Sigmoid colon (tissue), 7 donors: ENCODE data around the gene TOLLIP. TPM values are rescaled to one million over a fixed set of nuclear protein-coding genes. Genes with fewer than 3 reads are reported as not detected.

ENCODE experiments used
- DNase-seq: peaks from one replicate; pipeline ENCODE4 v3.0.0-alpha.2; 2019
- H3K27ac ChIP-seq, 4 donors: fragments of 200-600 bp; sonication (generic); one replicate each; pipeline ENCODE4 v1.5.1; 2016 to 2019; ENCODE audit warnings: mild to moderate bottlenecking in 1 of 4
- H3K27me3 ChIP-seq, 3 donors: fragments of 200-600 bp; sonication (generic); one replicate each; pipeline ENCODE4 v1.5.1; 2019; ENCODE audit warnings: mild to moderate bottlenecking in 1 of 3
- H3K36me3 ChIP-seq, 4 donors: fragments of 200-600 bp; sonication (generic); one replicate each; pipeline ENCODE4 v1.5.1; 2016 to 2019
- H3K4me1 ChIP-seq, 4 donors: fragments of 200-600 bp; sonication (generic); one replicate each; pipeline ENCODE4 v1.5.1; 2017 to 2019
- H3K4me3 ChIP-seq, 4 donors: fragments of 200-600 bp; sonication (generic); one replicate each; pipeline ENCODE4 v1.5.1; 2017 to 2019; ENCODE audit warnings: mild to moderate bottlenecking in 2 of 4, moderate library complexity in 1 of 4
- H3K9me3 ChIP-seq, 4 donors: fragments of 200-600 bp in 3 of 4; sonication (generic) in 3 of 4; one replicate each; pipeline versions ENCODE4 v1.5.1 to v1.6.1; 2013 to 2019
- CTCF ChIP-seq, 4 experiments: fragments of 450-650 bp in 3 of 4; fragments of 200-600 bp in 1 of 4; IDR thresholded peaks; one replicate each; pipeline ENCODE4 v1.5.1; 2016 to 2019; ENCODE audit warnings: antibody characterized with exemption in 4 of 4, mild to moderate bottlenecking in 3 of 4, moderate library complexity in 2 of 4
- EP300 ChIP-seq, 4 donors: sonication (generic); formaldehyde crosslinking; IDR thresholded peaks; one replicate each; pipeline ENCODE4 v1.6.1; 2017; ENCODE audit warnings: antibody characterized with exemption in 4 of 4
- POLR2A ChIP-seq, 2 donors: fragments of 450-650 bp; IDR thresholded peaks; one replicate each; pipeline ENCODE4 v1.6.1; 2016; ENCODE audit warnings: antibody characterized with exemption in 2 of 2, mild to moderate bottlenecking in 2 of 2, moderate library complexity in 2 of 2
- POLR2AphosphoS5 ChIP-seq, 4 donors: sonication (generic); formaldehyde crosslinking; IDR thresholded peaks; one replicate each; pipeline ENCODE4 v1.6.1; 2017; ENCODE audit warnings: antibody characterized with exemption in 4 of 4
- WGBS, 2 donors: extraction: QIAGEN DNeasy Blood & Tissue Kit; methylation state at CpG; one replicate each; pipeline ENCODE4 v1.1.7; 2013; 5-methylcytosine and 5-hydroxymethylcytosine counted together
- intact Hi-C: fragments of 100-400 bp; cut with DNase I; formaldehyde crosslinking; loops from one replicate; pipeline ENCODE4 v1.15.1; 2023
- polyA plus RNA-seq, 3 donors: library from polyadenylated mRNA; stranded (reverse); fragments of 200-250 nt; gene quantifications; one replicate each; pipeline ENCODE4 v1.2.3, GENCODE V29; 2013
- total RNA-seq, 4 donors: library from RNA; depleted of rRNA; stranded (reverse); fragments of >200 nt; gene quantifications; one replicate each; pipeline ENCODE4 v1.1.0, GENCODE V29; 2016
- donor health status: healthy with polysubstance abuse.
- donor health status: Bipolar disorder and iron deficiency.
- donor health status: healthy.

TOLLIP gene
- total and polyA plus RNA-seq, 7 donors: 25.0 to 41.2 (median 36.9) TPM

- Histone ChIP-seq H3K4me1 (no peaks in the 10 kb centered on the region), H3K9me3 (no peaks in the 10 kb centered on the region), H3K36me3 (peaks cover 18 to 83% (median 49%) of the 10 kb centered on the region in 4 donors), H3K4me3 (no peak overlapping the region), H3K27ac (peak overlapping the region in 1 of 4 donors; percentile 27), H3K27me3 (no peaks in the 10 kb centered on the region)
- DNase-seq: no peak
- intact Hi-C loops: no loop called here
- TF ChIP-seq POLR2AphosphoS5 (IDR thresholded peaks at IDR 0.05) (no peak), EP300 (IDR thresholded peaks at IDR 0.05) (no peak), POLR2A (IDR thresholded peaks at IDR 0.05) (no peak), CTCF (IDR thresholded peaks at IDR 0.05) (no peak)
- 61 to 79% methylated on average over 3 of the region's 3 CpGs for WGBS, 2 donors
Measured at GRCh38 chr11:1281974-1282365, 27.5 kb downstream of the TOLLIP start.

GRCh38 chr11:1281326-1281973, 28.0 kb downstream of the TOLLIP start:
- H3K9me3 ChIP-seq: no peaks in the 10 kb centered on the region
- H3K4me3 ChIP-seq: no peak overlapping the region
- H3K27ac ChIP-seq: peak overlapping the region in 1 of 4 donors; percentile 27
- 92 to 93% methylated on average over 33 of the region's 33 CpGs for WGBS, 2 donors
- no peaks in the 10 kb centered on the region for H3K27me3 ChIP-seq
- peaks cover 18 to 83% (median 52%) of the 10 kb centered on the region in 4 donors for H3K36me3 ChIP-seq
- H3K4me1 ChIP-seq: no peaks in the 10 kb centered on the region
- no peak for DNase-seq
- TF ChIP-seq EP300 (IDR thresholded peaks at IDR 0.05): no peak
- intact Hi-C loops: no loop called here

- Histone ChIP-seq H3K36me3 (peaks cover 18 to 83% (median 53%) of the 10 kb centered on the region in 4 donors), H3K4me3 (no peak overlapping the region), H3K9me3 (no peaks in the 10 kb centered on the region), H3K27ac (no peak overlapping the region), H3K27me3 (no peaks in the 10 kb centered on the region), H3K4me1 (no peaks in the 10 kb centered on the region)
- DNase-seq: no peak
- intact Hi-C loops: no loop called here
- no peak for TF ChIP-seq POLR2AphosphoS5 (IDR thresholded peaks at IDR 0.05)
- TF ChIP-seq CTCF (IDR thresholded peaks at IDR 0.05): no peak
- no peak for TF ChIP-seq POLR2A (IDR thresholded peaks at IDR 0.05)
- no peak for TF ChIP-seq EP300 (IDR thresholded peaks at IDR 0.05)
- 95% methylated on average over 46 of the region's 46 CpGs for WGBS, 2 donors
Measured at GRCh38 chr11:1280116-1281035, 29.1 kb downstream of the TOLLIP start.

- intact Hi-C loops: no loop called here
- Histone ChIP-seq H3K9me3 (no peaks in the 10 kb centered on the region), H3K27ac (no peak overlapping the region), H3K27me3 (no peaks in the 10 kb centered on the region), H3K36me3 (peaks cover 12 to 83% (median 52%) of the 10 kb centered on the region in 4 donors), H3K4me1 (no peaks in the 10 kb centered on the region), H3K4me3 (no peak overlapping the region)
- 96% methylated on average over 14 of the region's 14 CpGs for WGBS, 2 donors
- no peak for DNase-seq
- TF ChIP-seq POLR2A (IDR thresholded peaks at IDR 0.05) (no peak), CTCF (IDR thresholded peaks at IDR 0.05) (no peak), EP300 (IDR thresholded peaks at IDR 0.05) (no peak), POLR2AphosphoS5 (IDR thresholded peaks at IDR 0.05) (no peak)
Measured at GRCh38 chr11:1279674-1280055, 29.8 kb downstream of the TOLLIP start.
